Natural killer cell (primary cell): ENCODE results near the gene UMOD. TPM values are rescaled to one million over a fixed set of nuclear protein-coding genes. Genes with fewer than 3 reads are reported as not detected.

Experiments
- ATAC-seq, 3 donors: fragments of 150-1000 bp in 2 of 3; fragments of 200-7000 bp in 1 of 3; cut with Tn5 transposase; 1 replicate in 1 of 3; 2 replicates in 2 of 3; pipeline ENCODE4 v1.10.0; 2021; ENCODE audit warnings: mild to moderate bottlenecking in 2 of 3, moderate library complexity in 2 of 3
- DNase-seq, 2 donors: peaks; one replicate each; pipeline versions ENCODE4 v3.0.0 to v3.0.0-alpha.2; 2013 to 2021; ENCODE audit warnings: mixed read lengths in 1 of 2
- H3K27ac ChIP-seq: one replicate; pipeline ENCODE4 v1.5.1; 2013; ENCODE audit warnings: mild to moderate bottlenecking, low read length
- H3K27me3 ChIP-seq: one replicate; pipeline ENCODE4 v1.6.1; 2013; ENCODE audit warnings: low read length; ENCODE audit not compliant: control insufficient read depth, insufficient read depth
- H3K36me3 ChIP-seq: one replicate; pipeline ENCODE4 v1.6.1; 2013; ENCODE audit warnings: low read length; ENCODE audit not compliant: control insufficient read depth, insufficient read depth
- H3K4me1 ChIP-seq: one replicate; pipeline ENCODE4 v1.6.1; 2013; ENCODE audit warnings: low read length; ENCODE audit not compliant: control insufficient read depth, insufficient read depth
- H3K4me3 ChIP-seq: one replicate; pipeline ENCODE4 v1.5.1; 2013; ENCODE audit warnings: low read length
- H3K9me3 ChIP-seq: one replicate; pipeline ENCODE4 v1.6.1; 2013; ENCODE audit warnings: low read length; ENCODE audit not compliant: control insufficient read depth, insufficient read depth
- H3K27ac Mint-ChIP-seq, 2 donors: one replicate each; pipeline ENCODE4 v1.8.0; 2022; ENCODE audit warnings: mild to moderate bottlenecking in 2 of 2, mixed read lengths in 2 of 2, moderate library complexity in 1 of 2
- H3K27me3 Mint-ChIP-seq, 2 donors: one replicate each; pipeline ENCODE4 v1.8.0; 2022; ENCODE audit warnings: low read depth in 2 of 2, mixed read lengths in 2 of 2
- H3K36me3 Mint-ChIP-seq: one replicate; pipeline ENCODE4 v1.8.0; 2022; ENCODE audit warnings: mixed read lengths
- H3K4me1 Mint-ChIP-seq, 2 donors: one replicate each; pipeline ENCODE4 v1.8.0; 2022; ENCODE audit warnings: mixed read lengths in 2 of 2
- H3K4me3 Mint-ChIP-seq: one replicate; pipeline ENCODE4 v1.8.0; 2022; ENCODE audit warnings: mild to moderate bottlenecking, moderate library complexity, mixed read lengths
- H3K9me3 Mint-ChIP-seq, 2 donors: one replicate each; pipeline ENCODE4 v1.8.0; 2022; ENCODE audit warnings: mixed read lengths in 2 of 2
- WGBS: methylation state at CpG from one replicate; pipeline ENCODE4 v1.1.7; 2013; ENCODE audit warnings: missing lambda C conversion rate; ENCODE audit not compliant: insufficient coverage; 5-methylcytosine and 5-hydroxymethylcytosine counted together
- intact Hi-C: fragments of 100-400 bp; cut with micrococcal nuclease; formaldehyde crosslinking; loops from one replicate; pipeline ENCODE4 v1.14.2; 2022
- total RNA-seq, 4 donors: library from RNA; stranded (reverse); fragments of 120-200 nt in 1 of 4; gene quantifications; one replicate each; pipeline versions ENCODE4 v1.2.3 to v1.2.4, GENCODE V29; 2013 to 2022
- TF ChIP-seq, protein P1 (sequence below): fragments of 200-600 bp; IDR thresholded peaks from one replicate; pipeline ENCODE4 v1.8.0; 2022; ENCODE audit warnings: antibody characterized with exemption

UMOD gene
- not detected for total RNA-seq
- not detected for total RNA-seq (2013)

DNA sequence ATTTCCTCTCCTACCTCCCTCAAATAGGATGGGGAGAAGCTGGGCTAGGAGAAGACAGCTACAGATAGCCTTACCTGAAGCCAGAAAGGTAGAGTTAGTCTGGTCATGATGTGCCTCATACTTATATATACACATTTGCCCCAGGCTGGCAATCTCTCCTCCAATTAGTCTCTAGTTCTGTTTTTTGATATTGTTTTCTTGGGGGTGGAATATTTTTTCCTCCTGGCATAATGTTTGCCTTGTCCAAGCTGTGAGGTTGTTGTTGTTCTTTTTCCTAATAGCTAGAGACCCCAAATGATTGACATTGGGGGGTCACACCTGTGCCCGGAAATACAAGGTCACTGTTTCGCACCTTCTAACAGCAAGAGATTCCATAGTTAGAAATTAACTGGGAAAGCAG, at the start of gene UMOD:
UMOD (minus strand) TSS at position 101 of the 400 bp plus-strand sequence. CDS start 1,978 bp downstream, outside the sequence.
- no peaks in the 10 kb centered on the region for H3K4me1 ChIP-seq
- Mint-ChIP-seq H3K27ac (no peak within 1 kb of the TSS), H3K36me3 (no peaks in the 10 kb centered on the region), H3K27me3 (peaks cover 0 to 26% of the 10 kb centered on the region in 2 donors), H3K4me3 (no peak within 1 kb of the TSS), H3K4me1 (no peaks in the 10 kb centered on the region), H3K9me3 (no peaks in the 10 kb centered on the region)
- WGBS = 89% methylated on average over 2 of the region's 2 CpGs
- no peak for DNase-seq
- no peaks in the 10 kb centered on the region for H3K27me3 ChIP-seq
- H3K4me3 ChIP-seq = no peak within 1 kb of the TSS
- TF ChIP-seq, protein P1, sequence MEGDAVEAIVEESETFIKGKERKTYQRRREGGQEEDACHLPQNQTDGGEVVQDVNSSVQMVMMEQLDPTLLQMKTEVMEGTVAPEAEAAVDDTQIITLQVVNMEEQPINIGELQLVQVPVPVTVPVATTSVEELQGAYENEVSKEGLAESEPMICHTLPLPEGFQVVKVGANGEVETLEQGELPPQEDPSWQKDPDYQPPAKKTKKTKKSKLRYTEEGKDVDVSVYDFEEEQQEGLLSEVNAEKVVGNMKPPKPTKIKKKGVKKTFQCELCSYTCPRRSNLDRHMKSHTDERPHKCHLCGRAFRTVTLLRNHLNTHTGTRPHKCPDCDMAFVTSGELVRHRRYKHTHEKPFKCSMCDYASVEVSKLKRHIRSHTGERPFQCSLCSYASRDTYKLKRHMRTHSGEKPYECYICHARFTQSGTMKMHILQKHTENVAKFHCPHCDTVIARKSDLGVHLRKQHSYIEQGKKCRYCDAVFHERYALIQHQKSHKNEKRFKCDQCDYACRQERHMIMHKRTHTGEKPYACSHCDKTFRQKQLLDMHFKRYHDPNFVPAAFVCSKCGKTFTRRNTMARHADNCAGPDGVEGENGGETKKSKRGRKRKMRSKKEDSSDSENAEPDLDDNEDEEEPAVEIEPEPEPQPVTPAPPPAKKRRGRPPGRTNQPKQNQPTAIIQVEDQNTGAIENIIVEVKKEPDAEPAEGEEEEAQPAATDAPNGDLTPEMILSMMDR = no peak
- no peaks in the 10 kb centered on the region for H3K36me3 ChIP-seq
- intact Hi-C loops = no loop called here
- no peaks in the 10 kb centered on the region for H3K9me3 ChIP-seq
- H3K27ac ChIP-seq = no peak within 1 kb of the TSS
- ATAC-seq = no peak

- intact Hi-C loops = no loop called here
- Mint-ChIP-seq H3K4me1 (no peaks in the 10 kb centered on the region), H3K4me3 (no peak overlapping the region), H3K27ac (no peak overlapping the region), H3K9me3 (no peaks in the 10 kb centered on the region), H3K27me3 (no peaks in the 10 kb centered on the region), H3K36me3 (no peaks in the 10 kb centered on the region)
- H3K27ac ChIP-seq = no peak overlapping the region
- DNase-seq (no peak), ATAC-seq (no peak)
- WGBS = 78% methylated on average over 8 of the region's 8 CpGs
- no peaks in the 10 kb centered on the region for H3K9me3 ChIP-seq
- H3K27me3 ChIP-seq = no peaks in the 10 kb centered on the region
- TF ChIP-seq, protein P1 = no peak
- no peak overlapping the region for H3K4me3 ChIP-seq
- no peaks in the 10 kb centered on the region for H3K36me3 ChIP-seq
- no peaks in the 10 kb centered on the region for H3K4me1 ChIP-seq
These were observed 49.0 kb upstream of the UMOD start for GRCh38 chr16:20401475-20402016.

DNA sequence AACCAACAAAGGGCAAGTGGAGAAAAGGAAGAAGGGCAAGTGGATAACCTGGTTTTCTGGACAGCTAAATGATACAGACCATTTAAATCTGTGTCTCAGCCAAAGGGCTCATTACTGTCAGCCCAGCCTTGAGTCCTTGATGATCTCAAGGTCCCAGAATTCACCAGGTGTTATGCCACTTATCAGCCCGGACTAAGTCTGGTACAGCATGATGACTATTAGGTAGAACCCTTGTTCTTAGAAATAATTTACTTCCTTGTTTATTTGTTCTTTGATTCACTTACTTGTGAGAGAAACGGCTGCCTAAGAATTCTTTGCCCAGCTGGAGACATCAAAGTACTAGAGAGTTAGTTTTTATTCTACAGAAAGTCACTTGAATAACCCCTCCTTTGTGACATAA, 48.6 kb upstream of the UMOD start:
- H3K27ac ChIP-seq = no peak overlapping the region
- intact Hi-C loops = no loop called here
- whole genome bisulfite sequencing = 80% methylated on average over 1 of the region's 2 CpGs

More for the DNA sequence above, 48.6 kb upstream of the UMOD start:
- Histone ChIP-seq H3K27me3 (no peaks in the 10 kb centered on the region), H3K9me3 (no peaks in the 10 kb centered on the region), H3K4me1 (no peaks in the 10 kb centered on the region), H3K36me3 (no peaks in the 10 kb centered on the region), H3K4me3 (no peak overlapping the region)
- TF ChIP-seq, protein P1 = no peak
- ATAC-seq (no peak), DNase-seq (no peak)
- Mint-ChIP-seq H3K27ac (no peak overlapping the region), H3K27me3 (no peaks in the 10 kb centered on the region), H3K36me3 (no peaks in the 10 kb centered on the region), H3K9me3 (no peaks in the 10 kb centered on the region), H3K4me3 (no peak overlapping the region), H3K4me1 (no peaks in the 10 kb centered on the region)
